ENCODE data around the gene HAGHL.

- TF ChIP-seq CTCF (conservative IDR thresholded peaks at IDR 0.05; ENCODE audit: low read length) = no peak
- TF ChIP-seq EZH2phosphoT487 (IDR thresholded peaks at IDR 0.05; ENCODE audit: borderline replicate concordance) = no peak
These were observed 8.3 kb downstream of the HAGHL start for GRCh38 chr16:734981-735881.

All from Loucy (cell line).